GM18499 (cell line): ENCODE results near the gene DNAJB1.
"Not testable (repeated sequence)": the region's sequence is repeated elsewhere in the genome, so short reads cannot be mapped to it uniquely, and the experiment has no call there.

Experiments
- ATAC-seq: cut with Tn5 transposase; IDR thresholded peaks from one replicate; pipeline ENCODE4 v1.9.1; 2021; ENCODE audit warnings: moderate number of reproducible peaks; ENCODE audit not compliant: insufficient read depth, unreplicated experiment

DNAJB1 gene

GRCh38 chr19:14526423-14526822 is 8.2 kb upstream of the DNAJB1 start:
- no peak for ATAC-seq

GRCh38 chr19:14525729-14526128 is 7.5 kb upstream of the DNAJB1 start:
- no peak for ATAC-seq

- no peak for ATAC-seq
Measured at GRCh38 chr19:14520543-14520942, 2.3 kb upstream of the DNAJB1 start.

- no peak for ATAC-seq
Measured at GRCh38 chr19:14519860-14520407, 1.7 kb upstream of the DNAJB1 start.

GRCh38 chr19:14519245-14519859 is 1.2 kb upstream of the DNAJB1 start:
- no peak for ATAC-seq

GRCh38 chr19:14517446-14517839 is 754 bp downstream of the DNAJB1 start:
- ATAC-seq = no peak

GRCh38 chr19:14516746-14517438 is 1.3 kb downstream of the DNAJB1 start:
- ATAC-seq = no peak

- ATAC-seq = no peak
Measured at GRCh38 chr19:14516048-14516534, 2.1 kb downstream of the DNAJB1 start.

GRCh38 chr19:14515501-14516047 is 2.6 kb downstream of the DNAJB1 start:
- no peak for ATAC-seq

- no peak for ATAC-seq
Measured at GRCh38 chr19:14514215-14514863, 3.9 kb downstream of the DNAJB1 start.

- ATAC-seq = no peak
Measured at GRCh38 chr19:14512406-14512961, 5.7 kb downstream of the DNAJB1 start.

- no peak for ATAC-seq
Measured at GRCh38 chr19:14511229-14511593, 7.0 kb downstream of the DNAJB1 start.

- ATAC-seq = no peak
Measured at GRCh38 chr19:14510311-14511228, 7.6 kb downstream of the DNAJB1 start.

GRCh38 chr19:14507704-14508542 is 10.3 kb downstream of the DNAJB1 start:
- ATAC-seq = no peak

GRCh38 chr19:14505488-14506239 is 12.5 kb downstream of the DNAJB1 start:
- no peak for ATAC-seq

GRCh38 chr19:14504575-14504974 is 13.6 kb downstream of the DNAJB1 start:
- not testable (repeated sequence) for ATAC-seq

- no peak for ATAC-seq
Measured at GRCh38 chr19:14503285-14503684, 14.9 kb downstream of the DNAJB1 start.
